HUDEP-2 (cell line): ENCODE data around the gene SPIB.
"Not testable (repeated sequence)": the region's sequence is repeated elsewhere in the genome, so short reads cannot be mapped to it uniquely, and the experiment has no call there.

Experiments
- DNase-seq, 76 experiments: peaks; one replicate each; lab custom pipeline; 2025; ENCODE audit not compliant: unreplicated experiment in 76 of 76; lab: John Stamatoyannopoulos, UW

SPIB gene

GRCh38 chr19:50390295-50390694 lies 28.4 kb upstream of the SPIB start:
- not testable (repeated sequence) for DNase-seq

GRCh38 chr19:50390952-50391351 lies 27.8 kb upstream of the SPIB start:
- DNase-seq, result not testable (repeated sequence)

GRCh38 chr19:50392759-50393158 lies 26.0 kb upstream of the SPIB start:
- DNase-seq, result no peak

- no peak for DNase-seq
Measured at GRCh38 chr19:50393589-50393988, 25.1 kb upstream of the SPIB start.

- DNase-seq, result no peak
Measured at GRCh38 chr19:50394017-50394416, 24.7 kb upstream of the SPIB start.

GRCh38 chr19:50398675-50399367 lies 19.9 kb upstream of the SPIB start:
- no peak for DNase-seq

- DNase-seq, result no peak
Measured at GRCh38 chr19:50399368-50399745, 19.4 kb upstream of the SPIB start.

GRCh38 chr19:50401605-50402450 lies 16.9 kb upstream of the SPIB start:
- no peak for DNase-seq

GRCh38 chr19:50402544-50403301 lies 16.0 kb upstream of the SPIB start:
- no peak for DNase-seq

- DNase-seq, result no peak
Measured at GRCh38 chr19:50406156-50406820, 12.4 kb upstream of the SPIB start.

- DNase-seq, result no peak
Measured at GRCh38 chr19:50406829-50407228, 11.9 kb upstream of the SPIB start.

GRCh38 chr19:50409347-50409746 lies 9.4 kb upstream of the SPIB start:
- DNase-seq, result no peak

- DNase-seq, result no peak
Measured at GRCh38 chr19:50410109-50410508, 8.6 kb upstream of the SPIB start.

- no peak for DNase-seq
Measured at GRCh38 chr19:50412419-50412818, 6.3 kb upstream of the SPIB start.

- no peak for DNase-seq
Measured at GRCh38 chr19:50413096-50413495, 5.6 kb upstream of the SPIB start.

- DNase-seq, result no peak
Measured at GRCh38 chr19:50413531-50413930, 5.2 kb upstream of the SPIB start.

GRCh38 chr19:50414864-50415660 lies 3.7 kb upstream of the SPIB start:
- DNase-seq, result peak in 73 of 76 experiments; percentile 22 to 94 (median 77)

GRCh38 chr19:50415661-50416033 lies 3.1 kb upstream of the SPIB start:
- DNase-seq, result peak in 61 of 76 experiments; percentile 9 to 84 (median 59)

- no peak for DNase-seq
Measured at GRCh38 chr19:50416034-50416977, 2.4 kb upstream of the SPIB start.
